ENCODE data around the gene DISC1. TPM values are rescaled to one million over a fixed set of nuclear protein-coding genes. Genes with fewer than 3 reads are reported as not detected.

Gene DISC1
- total and polyA plus RNA-seq, 2 of the 13 experiments (the other 11 are each of a cell fraction or from before 2014, with no cell fraction given), result 4.2 to 4.6 TPM

- TF ChIP-seq TFE3 (CRISPR knock-in tag; IDR thresholded peaks at IDR 0.05), result no peak
- no peak for TF ChIP-seq RBM39 (IDR thresholded peaks at IDR 0.05; ENCODE audit: low read depth, low read length, poor library complexity, severe bottlenecking)
- no peak for TF ChIP-seq HOXA7 (CRISPR knock-in tag; IDR thresholded peaks at IDR 0.05)
- no peak for TF ChIP-seq ZSCAN20 (CRISPR knock-in tag; IDR thresholded peaks at IDR 0.05; ENCODE audit: borderline replicate concordance)
These were observed 191.7 kb downstream of the DISC1 start (continued) for GRCh38 chr1:231818337-231818736.

GRCh38 chr1:231821281-231821680 is 194.7 kb downstream of the DISC1 start:
- no peak for DNase-seq (ENCODE audit: low spot score)
- no peak for FAIRE-seq
- TF ChIP-seq ZNF780A (CRISPR knock-in tag; IDR thresholded peaks at IDR 0.05) (no peak), POGZ (CRISPR knock-in tag; IDR thresholded peaks at IDR 0.05) (no peak), PPARG (CRISPR knock-in tag; conservative IDR thresholded peaks at IDR 0.05) (no peak), FOXK1 (CRISPR knock-in tag; IDR thresholded peaks at IDR 0.05; ENCODE audit: borderline replicate concordance, low read depth) (no peak), REPIN1 (CRISPR knock-in tag; IDR thresholded peaks at IDR 0.05; ENCODE audit: borderline replicate concordance, low read depth) (no peak), MTF2 (CRISPR knock-in tag; IDR thresholded peaks at IDR 0.05; ENCODE audit: borderline replicate concordance) (no peak), TBP (CRISPR knock-in tag; IDR thresholded peaks at IDR 0.05) (no peak), ZNF879 (CRISPR knock-in tag; IDR thresholded peaks at IDR 0.05) (no peak), RNF219 (CRISPR knock-in tag; IDR thresholded peaks at IDR 0.05) (no peak), ZFP82 (CRISPR knock-in tag; IDR thresholded peaks at IDR 0.05; ENCODE audit: borderline replicate concordance) (no peak), ZFX (CRISPR knock-in tag; IDR thresholded peaks at IDR 0.05; ENCODE audit: low read depth) (no peak), ZBTB44 (CRISPR knock-in tag; IDR thresholded peaks at IDR 0.05) (no peak), SP2 (CRISPR knock-in tag; IDR thresholded peaks at IDR 0.05) (no peak), ZNF761 (CRISPR knock-in tag; conservative IDR thresholded peaks at IDR 0.05) (no peak), RORA (CRISPR knock-in tag; IDR thresholded peaks at IDR 0.05) (no peak)
- H3K9me3 ChIP-seq (ENCODE audit: low read length), result no peaks in the 10 kb centered on the region
- ATAC-seq, result no peak
- H3K4me3 ChIP-seq (replicated peaks in 1 of 3; ENCODE audit: insufficient read depth in 1 of 3, low read depth in 2 of 3, low read length in 3 of 3), result no peak overlapping the region
- no peak overlapping the region for H3K9ac ChIP-seq (ENCODE audit: insufficient read depth, low read depth, low read length)
- H3K4me2 ChIP-seq (ENCODE audit: low read depth, low read length), result no peak overlapping the region
- no peaks in the 10 kb centered on the region for H3K27me3 ChIP-seq (ENCODE audit: control insufficient read depth in 1 of 2, insufficient read depth in 2 of 2, low read length in 2 of 2)
- 91% methylated on average over 3 of the region's 3 CpGs for WGBS (ENCODE audit: low lambda C conversion rate)
- no peak overlapping the region for H2AFZ ChIP-seq (ENCODE audit: low read length)
- BruUV-seq (replicated peaks), result no TSS peak
- POLR2A ChIA-PET, result no interaction called here
- in situ Hi-C loops (cut with HindIII; ENCODE audit: extremely low pct_ligation_motif_present, low pct_unique_long_range_greater_than_20kb) (no loop called here), intact Hi-C loops (cut with micrococcal nuclease; ENCODE audit: unreplicated experiment) (no loop called here)
- H3K36me3 ChIP-seq (replicated peaks in 1 of 2; ENCODE audit: control insufficient read depth in 1 of 2, insufficient read depth in 2 of 2, low read length in 2 of 2), result peaks cover 0 to 7% of the 10 kb centered on the region in 2 experiments; a peak in 3 of 5 replicates
- H3K79me2 ChIP-seq (ENCODE audit: insufficient read depth, low read length), result no peaks in the 10 kb centered on the region
- H4K20me1 ChIP-seq (ENCODE audit: insufficient read depth, low read length), result no peaks in the 10 kb centered on the region
- H3K27ac ChIP-seq (ENCODE audit: extremely low read length, insufficient read depth, low read length), result no peak overlapping the region
- CTCF ChIA-PET (ENCODE audit: low intra/inter-chr PET ratio, low total read pairs), result no interaction called here
- H3K4me1 ChIP-seq (ENCODE audit: insufficient read depth, low read length), result no peaks in the 10 kb centered on the region
